ENCODE measurements around the gene PDCD1. TPM values are rescaled to one million over a fixed set of nuclear protein-coding genes. Genes with fewer than 3 reads are reported as not detected.
"Not testable (repeated sequence)": the region's sequence is repeated elsewhere in the genome, so short reads cannot be mapped to it uniquely, and the experiment has no call there.

The PDCD1 gene
- total RNA-seq, 1 donor from 2014 or later: not detected

DNA sequence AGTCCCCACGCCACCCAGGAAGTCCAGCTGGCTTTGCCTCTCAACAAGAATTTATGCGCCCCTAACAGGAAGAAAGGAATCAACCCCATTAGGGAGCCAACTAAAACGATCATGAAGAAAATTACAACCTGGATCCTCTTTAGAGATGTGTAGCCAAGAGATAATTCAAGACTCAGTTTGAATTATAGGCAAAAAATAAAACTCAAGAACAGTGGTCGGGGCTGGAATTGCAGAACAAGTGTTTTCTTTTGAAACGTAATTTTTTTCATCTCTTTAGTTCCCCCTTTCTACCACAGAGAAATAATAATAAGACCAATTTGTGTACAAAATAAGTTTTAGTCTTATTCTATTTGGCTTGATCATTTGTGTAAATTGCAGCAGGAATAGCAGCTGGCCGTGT is 22.4 kb downstream of the PDCD1 start:
- Mint-ChIP-seq H3K27ac (ENCODE audit: unreplicated experiment) (no peak overlapping the region), H3K4me1 (ENCODE audit: unreplicated experiment) (peaks cover 23% of the 10 kb centered on the region), H3K4me3 (ENCODE audit: unreplicated experiment) (no peak overlapping the region), H3K36me3 (ENCODE audit: low read depth, unreplicated experiment) (no peaks in the 10 kb centered on the region), H3K9me3 (ENCODE audit: unreplicated experiment) (no peaks in the 10 kb centered on the region), H3K27me3 (ENCODE audit: unreplicated experiment) (no peaks in the 10 kb centered on the region)
- DNase-seq (ENCODE audit: low spot score): no peak
- TF ChIP-seq, protein P1, sequence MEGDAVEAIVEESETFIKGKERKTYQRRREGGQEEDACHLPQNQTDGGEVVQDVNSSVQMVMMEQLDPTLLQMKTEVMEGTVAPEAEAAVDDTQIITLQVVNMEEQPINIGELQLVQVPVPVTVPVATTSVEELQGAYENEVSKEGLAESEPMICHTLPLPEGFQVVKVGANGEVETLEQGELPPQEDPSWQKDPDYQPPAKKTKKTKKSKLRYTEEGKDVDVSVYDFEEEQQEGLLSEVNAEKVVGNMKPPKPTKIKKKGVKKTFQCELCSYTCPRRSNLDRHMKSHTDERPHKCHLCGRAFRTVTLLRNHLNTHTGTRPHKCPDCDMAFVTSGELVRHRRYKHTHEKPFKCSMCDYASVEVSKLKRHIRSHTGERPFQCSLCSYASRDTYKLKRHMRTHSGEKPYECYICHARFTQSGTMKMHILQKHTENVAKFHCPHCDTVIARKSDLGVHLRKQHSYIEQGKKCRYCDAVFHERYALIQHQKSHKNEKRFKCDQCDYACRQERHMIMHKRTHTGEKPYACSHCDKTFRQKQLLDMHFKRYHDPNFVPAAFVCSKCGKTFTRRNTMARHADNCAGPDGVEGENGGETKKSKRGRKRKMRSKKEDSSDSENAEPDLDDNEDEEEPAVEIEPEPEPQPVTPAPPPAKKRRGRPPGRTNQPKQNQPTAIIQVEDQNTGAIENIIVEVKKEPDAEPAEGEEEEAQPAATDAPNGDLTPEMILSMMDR (IDR thresholded peaks at IDR 0.05; ENCODE audit: unreplicated experiment): no peak

DNA sequence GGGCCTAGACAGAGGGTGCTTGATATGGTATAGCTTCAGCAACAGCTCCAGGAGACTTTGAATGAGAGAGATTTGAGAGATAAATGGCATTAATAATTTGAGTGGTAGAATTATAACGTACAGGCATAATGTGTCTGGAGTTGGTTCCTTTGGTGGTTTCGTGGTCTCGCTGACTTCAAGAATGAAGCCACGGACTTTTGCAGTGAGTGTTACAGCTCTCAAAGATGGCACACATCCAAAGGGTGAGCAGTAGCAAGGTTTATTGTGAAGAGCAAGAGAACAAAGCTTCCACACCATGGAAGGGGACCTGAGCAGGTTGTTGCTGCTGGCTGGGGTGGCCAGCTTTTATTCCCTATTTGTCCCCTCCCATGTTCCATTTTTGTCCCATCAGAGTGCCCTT is 23.1 kb downstream of the PDCD1 start:
- TF ChIP-seq, protein P1 (IDR thresholded peaks at IDR 0.05; ENCODE audit: unreplicated experiment): no peak
- Mint-ChIP-seq H3K9me3 (ENCODE audit: unreplicated experiment) (no peaks in the 10 kb centered on the region), H3K27me3 (ENCODE audit: unreplicated experiment) (no peaks in the 10 kb centered on the region), H3K4me1 (ENCODE audit: unreplicated experiment) (peaks cover 23% of the 10 kb centered on the region), H3K36me3 (ENCODE audit: low read depth, unreplicated experiment) (no peaks in the 10 kb centered on the region), H3K27ac (ENCODE audit: unreplicated experiment) (no peak overlapping the region), H3K4me3 (ENCODE audit: unreplicated experiment) (no peak overlapping the region)
- DNase-seq (ENCODE audit: low spot score): no peak

DNA sequence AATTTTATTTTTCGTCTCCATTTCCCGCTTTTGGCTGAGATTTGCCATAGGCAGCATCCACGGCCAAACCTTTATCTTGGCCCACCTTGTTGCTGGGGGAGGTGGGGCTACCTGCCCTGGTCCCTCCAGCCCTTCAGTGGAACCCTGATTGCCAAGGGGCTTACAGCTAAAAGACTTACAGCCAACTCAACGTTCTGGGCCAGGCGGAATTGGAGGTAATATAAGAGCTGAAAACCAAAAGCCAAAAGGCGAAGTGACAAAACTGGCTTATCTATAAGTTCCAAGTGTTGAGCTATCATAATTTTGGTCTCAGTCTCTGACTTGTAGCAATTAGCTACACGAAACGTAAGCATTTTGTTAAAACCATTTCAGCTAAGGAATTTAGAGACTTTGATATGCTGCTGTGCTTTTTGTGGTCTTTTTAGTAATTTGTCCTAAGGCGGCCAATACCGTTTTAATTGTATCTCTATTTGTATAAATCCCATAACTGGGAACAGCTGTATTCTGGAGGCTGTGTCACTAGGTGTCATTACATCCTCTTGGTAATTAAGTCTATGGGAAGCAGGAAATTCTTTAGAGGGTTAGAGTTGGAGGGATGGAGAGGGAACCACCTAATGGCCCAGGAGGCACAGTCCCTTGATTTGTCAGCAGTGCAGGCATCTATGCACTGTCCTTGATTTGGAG is 24.0 kb downstream of the PDCD1 start:
- Mint-ChIP-seq H3K27me3 (ENCODE audit: unreplicated experiment) (no peaks in the 10 kb centered on the region), H3K9me3 (ENCODE audit: unreplicated experiment) (no peaks in the 10 kb centered on the region), H3K4me1 (ENCODE audit: unreplicated experiment) (peaks cover 23% of the 10 kb centered on the region), H3K4me3 (ENCODE audit: unreplicated experiment) (no peak overlapping the region), H3K36me3 (ENCODE audit: low read depth, unreplicated experiment) (no peaks in the 10 kb centered on the region), H3K27ac (ENCODE audit: unreplicated experiment) (no peak overlapping the region)
- no peak for DNase-seq (ENCODE audit: low spot score)
- TF ChIP-seq, protein P1 (IDR thresholded peaks at IDR 0.05; ENCODE audit: unreplicated experiment): no peak

DNA sequence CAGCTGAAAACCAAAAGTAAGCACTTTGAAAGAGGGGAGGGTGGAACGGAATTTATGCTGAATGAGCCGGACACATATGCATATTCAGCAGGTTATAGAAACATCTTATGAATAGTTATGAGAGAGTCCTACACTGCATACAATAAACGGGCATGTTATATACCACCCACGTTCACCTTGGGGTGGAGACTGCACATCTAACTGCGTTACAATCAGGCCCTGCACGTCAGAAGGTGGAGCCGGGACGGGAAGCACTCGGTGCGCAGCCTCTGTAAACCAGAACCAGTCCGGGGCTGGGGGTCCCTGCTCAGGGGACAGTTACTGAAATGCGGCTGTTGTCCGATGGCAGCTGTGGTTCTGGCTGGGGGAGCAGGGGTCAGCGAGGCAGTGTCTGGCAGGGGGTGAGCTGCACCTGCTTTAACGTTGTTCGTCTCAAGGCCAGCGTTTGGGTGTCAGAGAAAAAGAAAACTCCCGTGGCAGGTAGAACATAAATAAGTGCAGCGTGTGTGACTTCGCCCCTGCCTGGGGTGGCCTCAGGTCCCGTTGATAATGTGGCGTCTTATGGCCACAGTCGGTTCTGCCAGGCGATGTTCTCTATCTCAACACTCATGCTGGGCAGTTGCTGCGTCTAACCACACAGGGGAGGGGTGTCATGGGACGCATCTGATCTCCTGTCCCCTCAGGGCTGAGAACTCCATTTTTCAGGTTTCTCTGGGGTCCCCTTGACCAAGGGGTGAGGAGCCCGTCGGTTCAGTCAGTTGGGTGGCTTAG is 24.8 kb downstream of the PDCD1 start:
- H3K4me1 Mint-ChIP-seq (ENCODE audit: unreplicated experiment): peaks cover 23% of the 10 kb centered on the region
- not testable (repeated sequence) for H3K27me3 Mint-ChIP-seq (ENCODE audit: unreplicated experiment); DNase-seq (ENCODE audit: low spot score); H3K4me3 Mint-ChIP-seq (ENCODE audit: unreplicated experiment); H3K27ac Mint-ChIP-seq (ENCODE audit: unreplicated experiment); H3K36me3 Mint-ChIP-seq (ENCODE audit: low read depth, unreplicated experiment); H3K9me3 Mint-ChIP-seq (ENCODE audit: unreplicated experiment)

DNA sequence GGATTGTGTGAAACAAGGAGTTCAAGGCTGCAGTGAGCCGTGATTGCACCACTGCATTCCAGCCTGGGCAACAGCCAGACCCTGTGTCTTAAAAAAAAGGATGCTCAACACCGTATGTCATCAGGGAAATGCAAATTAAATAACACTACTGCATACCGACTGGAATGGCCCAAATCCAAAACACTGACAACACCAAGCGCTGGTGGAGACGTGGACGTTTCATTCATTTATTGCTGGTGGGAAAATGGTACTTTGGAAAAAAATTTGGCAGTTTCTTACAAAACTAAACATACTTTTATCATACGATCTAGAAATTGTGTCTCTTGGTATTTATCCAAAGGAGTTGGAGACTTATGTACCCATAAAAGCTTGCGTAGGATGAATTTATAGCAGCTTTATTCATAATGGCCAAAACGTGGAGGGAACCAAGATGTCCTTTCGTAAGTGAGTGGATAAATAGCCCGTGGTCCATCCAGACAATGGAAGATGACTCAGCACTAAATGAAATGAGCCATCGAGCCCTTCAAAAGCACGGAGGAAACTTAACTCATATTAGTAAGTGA is 25.5 kb downstream of the PDCD1 start:
- H3K4me3 Mint-ChIP-seq (ENCODE audit: unreplicated experiment): no peak overlapping the region
- H3K27me3 Mint-ChIP-seq (ENCODE audit: unreplicated experiment): no peaks in the 10 kb centered on the region
- peaks cover 20% of the 10 kb centered on the region for H3K4me1 Mint-ChIP-seq (ENCODE audit: unreplicated experiment)
- no peaks in the 10 kb centered on the region for H3K36me3 Mint-ChIP-seq (ENCODE audit: low read depth, unreplicated experiment)
- no peaks in the 10 kb centered on the region for H3K9me3 Mint-ChIP-seq (ENCODE audit: unreplicated experiment)
- no peak for DNase-seq (ENCODE audit: low spot score)
- no peak overlapping the region for H3K27ac Mint-ChIP-seq (ENCODE audit: unreplicated experiment)
- TF ChIP-seq, protein P1 (IDR thresholded peaks at IDR 0.05; ENCODE audit: unreplicated experiment): no peak
